Measurements from ENCODE around the gene WNT5B. TPM values are rescaled to one million over a fixed set of nuclear protein-coding genes. Genes with fewer than 3 reads are reported as not detected.

Gene WNT5B
- total RNA-seq, 4 donors from 2014 or later = 0.17 to 2.5 (median 0.88) TPM

GRCh38 chr12:1588575-1588947 is 40.5 kb upstream of the WNT5B start:
- DNase-seq = no peak
- Histone ChIP-seq H3K27ac (peak overlapping the region in 1 of 4 donors; percentile 6), H3K4me3 (no peak overlapping the region), H3K27me3 (no peaks in the 10 kb centered on the region), H3K9me3 (no peaks in the 10 kb centered on the region), H3K36me3 (no peaks in the 10 kb centered on the region), H3K4me1 (peaks cover 33 to 54% of the 10 kb centered on the region in 2 donors)
- no peak for ATAC-seq
- intact Hi-C loops (cut with DNase I; ENCODE audit: low total_unique reads) (no loop called here), in situ Hi-C loops (cut with MboI; ENCODE audit: low sequenced_read_pairs in 4 of 4) (loop anchor here (5.0 to 25.0 kb wide), 5 partner anchors 301 to 1026 kb away; partner anchors contain the start of gene ERC1 (in 2 of the 4))
- no peak for TF ChIP-seq POLR2A (IDR thresholded peaks at IDR 0.05)
- TF ChIP-seq, protein P1, sequence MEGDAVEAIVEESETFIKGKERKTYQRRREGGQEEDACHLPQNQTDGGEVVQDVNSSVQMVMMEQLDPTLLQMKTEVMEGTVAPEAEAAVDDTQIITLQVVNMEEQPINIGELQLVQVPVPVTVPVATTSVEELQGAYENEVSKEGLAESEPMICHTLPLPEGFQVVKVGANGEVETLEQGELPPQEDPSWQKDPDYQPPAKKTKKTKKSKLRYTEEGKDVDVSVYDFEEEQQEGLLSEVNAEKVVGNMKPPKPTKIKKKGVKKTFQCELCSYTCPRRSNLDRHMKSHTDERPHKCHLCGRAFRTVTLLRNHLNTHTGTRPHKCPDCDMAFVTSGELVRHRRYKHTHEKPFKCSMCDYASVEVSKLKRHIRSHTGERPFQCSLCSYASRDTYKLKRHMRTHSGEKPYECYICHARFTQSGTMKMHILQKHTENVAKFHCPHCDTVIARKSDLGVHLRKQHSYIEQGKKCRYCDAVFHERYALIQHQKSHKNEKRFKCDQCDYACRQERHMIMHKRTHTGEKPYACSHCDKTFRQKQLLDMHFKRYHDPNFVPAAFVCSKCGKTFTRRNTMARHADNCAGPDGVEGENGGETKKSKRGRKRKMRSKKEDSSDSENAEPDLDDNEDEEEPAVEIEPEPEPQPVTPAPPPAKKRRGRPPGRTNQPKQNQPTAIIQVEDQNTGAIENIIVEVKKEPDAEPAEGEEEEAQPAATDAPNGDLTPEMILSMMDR (IDR thresholded peaks at IDR 0.05 in 4 of 5, conservative IDR thresholded peaks at IDR 0.05 in 1 of 5) = no peak

- in situ Hi-C loops (cut with MboI; ENCODE audit: low sequenced_read_pairs in 4 of 4) (loop anchor here (25.0 kb wide), 3 partner anchors 303 to 1028 kb away; partner anchors contain the start of gene ERC1 (in 2 of the 4)), intact Hi-C loops (cut with DNase I; ENCODE audit: low total_unique reads) (no loop called here)
- H3K4me1 ChIP-seq = peaks cover 37 to 53% of the 10 kb centered on the region in 2 donors
Observed at GRCh38 chr12:1590221-1590979, 38.6 kb upstream of the WNT5B start.

DNA sequence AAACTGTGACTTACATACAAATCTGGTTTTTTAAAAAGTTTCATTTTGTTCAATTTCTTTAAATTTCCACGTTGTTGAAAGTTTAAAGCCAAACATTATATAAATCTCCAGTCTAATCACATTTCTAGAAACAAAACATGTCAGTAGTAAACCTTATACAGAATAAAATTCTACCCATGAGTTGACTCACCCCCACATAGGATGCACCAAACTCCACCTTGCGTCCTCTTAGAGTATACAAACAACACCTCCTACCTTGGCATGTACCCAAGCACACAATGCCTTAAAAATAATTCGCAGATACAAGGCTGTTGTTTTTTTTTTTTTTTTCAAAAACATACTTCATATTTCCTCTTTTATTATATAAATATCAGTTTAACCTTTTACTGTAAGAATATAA is 38.0 kb upstream of the WNT5B start:
- in situ Hi-C loops (cut with MboI; ENCODE audit: low sequenced_read_pairs in 4 of 4) (loop anchor here (25.0 kb wide), 3 partner anchors 304 to 1029 kb away; partner anchors contain the start of gene ERC1 (in 2 of the 4)), intact Hi-C loops (cut with DNase I; ENCODE audit: low total_unique reads) (no loop called here)
- Histone ChIP-seq H3K27me3 (no peaks in the 10 kb centered on the region), H3K36me3 (no peaks in the 10 kb centered on the region), H3K27ac (peak overlapping the region in 3 of 4 donors; percentile 6 to 52 (median 42)), H3K4me1 (peaks cover 38 to 53% of the 10 kb centered on the region in 2 donors), H3K4me3 (peak overlapping the region; percentile 40 to 86 (median 84)), H3K9me3 (no peaks in the 10 kb centered on the region)
- ATAC-seq (no peak), DNase-seq (no peak)
- no peak for TF ChIP-seq POLR2A (IDR thresholded peaks at IDR 0.05)
- TF ChIP-seq, protein P1 (IDR thresholded peaks at IDR 0.05 in 4 of 5, conservative IDR thresholded peaks at IDR 0.05 in 1 of 5) = no peak

More at GRCh38 chr12:1590221-1590979, 38.6 kb upstream of the WNT5B start:
- Histone ChIP-seq H3K9me3 (no peaks in the 10 kb centered on the region), H3K4me3 (peak overlapping the region; percentile 40 to 86 (median 84)), H3K27ac (peak overlapping the region; percentile 3 to 52 (median 24)), H3K27me3 (no peaks in the 10 kb centered on the region), H3K36me3 (no peaks in the 10 kb centered on the region)
- DNase-seq (no peak), ATAC-seq (no peak)
- TF ChIP-seq POLR2A (IDR thresholded peaks at IDR 0.05) = no peak
- TF ChIP-seq, protein P1 (IDR thresholded peaks at IDR 0.05 in 4 of 5, conservative IDR thresholded peaks at IDR 0.05 in 1 of 5) = no peak

DNA sequence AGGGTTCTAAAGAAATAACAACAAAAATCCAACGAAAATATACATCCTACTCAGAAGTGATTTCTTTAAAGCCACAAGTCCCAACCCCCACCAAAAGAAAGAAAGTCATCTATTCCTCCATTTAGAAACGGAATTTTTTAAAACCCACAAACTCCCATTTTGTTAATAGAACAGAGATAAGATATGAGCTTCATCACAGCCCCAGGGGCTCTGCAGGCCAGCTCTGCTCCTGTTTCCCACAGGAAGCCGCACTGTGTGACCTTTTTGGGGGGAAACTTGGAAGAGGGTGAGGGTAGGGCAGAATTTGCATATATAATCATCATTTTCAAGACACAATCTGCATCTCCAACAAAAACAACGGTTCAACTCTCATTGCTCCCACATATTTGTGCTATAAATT is 37.5 kb upstream of the WNT5B start:
- Histone ChIP-seq H3K9me3 (no peaks in the 10 kb centered on the region), H3K27me3 (no peaks in the 10 kb centered on the region), H3K4me1 (peaks cover 38 to 53% of the 10 kb centered on the region in 2 donors), H3K4me3 (peak overlapping the region; percentile 40 to 86 (median 84)), H3K27ac (peak overlapping the region in 2 of 4 donors; percentile 6 to 92), H3K36me3 (no peaks in the 10 kb centered on the region)
- intact Hi-C loops (cut with DNase I; ENCODE audit: low total_unique reads) (no loop called here), in situ Hi-C loops (cut with MboI; ENCODE audit: low sequenced_read_pairs in 4 of 4) (loop anchor here (25.0 kb wide), 3 partner anchors 304 to 1029 kb away; partner anchors contain the start of gene ERC1 (in 2 of the 4))
- TF ChIP-seq, protein P1 (IDR thresholded peaks at IDR 0.05 in 4 of 5, conservative IDR thresholded peaks at IDR 0.05 in 1 of 5) = no peak
- TF ChIP-seq POLR2A (IDR thresholded peaks at IDR 0.05) = no peak
- DNase-seq (no peak), ATAC-seq (no peak)
